ENCODE data around the gene LCE3D.

LCE3D gene

GRCh38 chr1:152580433-152580832 is at the start of gene LCE3D:
TSS of gene LCE3D (minus strand) at chr1:152580516. CDS start at chr1:152579936, 580 bp downstream.
- no peak for DNase-seq (ENCODE audit: extremely low spot score)
- POLR2A ChIA-PET = no interaction called here
- no peak for TF ChIP-seq CTCF (IDR thresholded peaks at IDR 0.05; ENCODE audit: control extremely low read depth, extremely low read depth, low read depth, missing control alignments)
- CTCF ChIA-PET = interaction anchor here (1.2 kb wide), 1 partner anchor 10 kb away, joined by 3 read pairs; no protein-coding TSS in a partner anchor

- ChIA-PET CTCF (interaction anchor here (1.9 kb wide), 1 partner anchor 27 kb away, joined by 5 read pairs; no protein-coding TSS in a partner anchor), POLR2A (no interaction called here)
- DNase-seq (ENCODE audit: extremely low spot score) = no peak
- TF ChIP-seq CTCF (IDR thresholded peaks at IDR 0.05; ENCODE audit: control extremely low read depth, extremely low read depth, low read depth, missing control alignments) = no peak
Measured at GRCh38 chr1:152626744-152627143, 46.4 kb upstream of the LCE3D start.

GRCh38 chr1:152623203-152623844 is 43.0 kb upstream of the LCE3D start:
- DNase-seq (ENCODE audit: extremely low spot score) = peak; percentile 39
- peak; percentile 29 for TF ChIP-seq CTCF (IDR thresholded peaks at IDR 0.05; ENCODE audit: control extremely low read depth, extremely low read depth, low read depth, missing control alignments)
- POLR2A ChIA-PET = no interaction called here
- CTCF ChIA-PET = interaction anchor here (0.7 to 3.0 kb wide), 4 partner anchors 9 to 565 kb away, joined by 3 to 13 read pairs (median 6); no protein-coding TSS in a partner anchor

- ChIA-PET POLR2A (no interaction called here), CTCF (interaction anchor here (0.7 to 3.0 kb wide), 4 partner anchors 10 to 566 kb away, joined by 3 to 13 read pairs (median 6); no protein-coding TSS in a partner anchor)
- no peak for TF ChIP-seq CTCF (IDR thresholded peaks at IDR 0.05; ENCODE audit: control extremely low read depth, extremely low read depth, low read depth, missing control alignments)
- no peak for DNase-seq (ENCODE audit: extremely low spot score)
Measured at GRCh38 chr1:152622803-152623202, 42.5 kb upstream of the LCE3D start, which contains the start of gene LCE3A. TSS of gene LCE3A (minus strand) at chr1:152623103. CDS start at chr1:152623103, 0 bp downstream.

- ChIA-PET POLR2A (no interaction called here), CTCF (interaction anchor here (0.8 to 3.0 kb wide), 3 partner anchors 10 to 43 kb away, joined by 4 to 13 read pairs (median 8); no protein-coding TSS in a partner anchor)
- TF ChIP-seq CTCF (IDR thresholded peaks at IDR 0.05; ENCODE audit: control extremely low read depth, extremely low read depth, low read depth, missing control alignments) = no peak
- no peak for DNase-seq (ENCODE audit: extremely low spot score)
Measured at GRCh38 chr1:152621993-152622392, 41.7 kb upstream of the LCE3D start.

GRCh38 chr1:152613511-152613910 is 33.2 kb upstream of the LCE3D start, which contains the start of gene LCE3B:
TSS of gene LCE3B (plus strand) at chr1:152613811. CDS start at chr1:152613811, 0 bp downstream.
- POLR2A ChIA-PET = no interaction called here
- CTCF ChIA-PET = no interaction called here
- no peak for TF ChIP-seq CTCF (IDR thresholded peaks at IDR 0.05; ENCODE audit: control extremely low read depth, extremely low read depth, low read depth, missing control alignments)
- no peak for DNase-seq (ENCODE audit: extremely low spot score)

Measured in GM10248 (cell line).